Stimulated activated CD4-positive, alpha-beta T cell treated with anti-CD3 and anti-CD28 coated beads, Interleukin-2, amount 100 ng/mL, for 48 hours (primary cell): ENCODE results near the gene SRSF3.
A peak's percentile ranks its signal among the peaks of the same experiment; 100 is the strongest.
"Not testable (repeated sequence)": the region's sequence is repeated elsewhere in the genome, so short reads cannot be mapped to it uniquely, and the experiment has no call there.

ENCODE experiments used
- DNase-seq, 2 donors: peaks; one replicate each; pipeline ENCODE4 v3.0.0-alpha.2; 2020

Gene SRSF3

GRCh38 chr6:36576578-36576977 is 17.6 kb upstream of the SRSF3 start:
- DNase-seq = no peak

DNA sequence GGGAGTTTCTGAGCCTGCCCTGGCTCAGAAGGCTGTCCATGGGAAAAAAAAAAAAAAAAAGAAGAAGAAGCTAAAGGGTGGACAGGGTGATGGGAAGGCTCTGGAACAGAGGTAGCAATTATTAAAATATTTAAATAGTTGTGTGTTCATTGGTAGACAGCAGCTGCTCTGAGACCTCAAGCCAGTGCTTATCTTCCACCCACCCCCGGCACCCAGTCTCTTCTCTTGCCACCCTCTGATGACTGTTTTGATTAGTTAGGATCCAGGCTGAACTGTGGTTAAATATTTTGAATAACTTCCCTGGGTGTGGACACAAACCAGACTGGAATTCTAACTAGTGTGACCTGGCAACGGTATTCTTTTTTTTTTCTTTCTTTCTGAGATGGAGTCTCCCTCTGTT is 16.9 kb upstream of the SRSF3 start:
- DNase-seq = no peak

- no peak for DNase-seq
These were observed 16.1 kb upstream of the SRSF3 start for GRCh38 chr6:36578030-36578429.

DNA sequence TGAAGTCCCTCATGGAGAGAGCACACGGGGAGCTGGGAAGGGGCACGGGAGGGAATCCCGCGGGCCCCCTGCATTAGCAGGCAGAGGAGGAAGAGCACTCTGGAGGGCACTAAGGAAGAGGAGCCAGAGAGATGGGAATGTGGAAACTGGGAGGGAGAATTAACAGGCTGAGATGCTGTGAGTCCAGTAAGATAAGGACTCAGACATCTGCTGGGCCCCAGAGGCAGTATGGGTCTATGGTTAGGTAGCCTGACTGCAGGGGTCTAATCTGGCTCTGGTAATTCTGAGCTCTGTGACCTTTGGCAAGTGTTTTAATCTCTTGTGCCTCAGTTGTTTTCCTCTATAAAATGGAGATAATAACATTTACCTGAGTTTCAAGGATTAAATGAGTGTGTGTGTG is 15.7 kb upstream of the SRSF3 start:
- no peak for DNase-seq

DNA sequence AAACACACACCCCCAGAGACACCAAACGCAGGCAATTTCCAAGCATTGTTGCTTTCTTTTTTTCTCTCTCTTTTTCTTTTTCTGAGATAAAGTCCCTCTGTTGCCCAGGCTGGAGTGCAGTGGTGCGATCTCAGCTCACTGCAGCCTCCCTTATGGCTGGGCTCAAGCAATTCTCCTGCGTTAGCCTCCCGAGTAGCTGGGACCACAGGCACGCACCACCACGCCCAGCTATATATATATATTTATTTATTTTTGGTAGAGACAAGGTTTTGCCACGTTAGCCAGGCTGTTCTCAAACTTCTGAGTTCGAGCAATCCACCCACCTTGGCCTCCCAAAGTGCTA is 14.0 kb upstream of the SRSF3 start:
- no peak for DNase-seq

- DNase-seq = no peak
These were observed 12.4 kb upstream of the SRSF3 start for GRCh38 chr6:36581716-36582115.

DNA sequence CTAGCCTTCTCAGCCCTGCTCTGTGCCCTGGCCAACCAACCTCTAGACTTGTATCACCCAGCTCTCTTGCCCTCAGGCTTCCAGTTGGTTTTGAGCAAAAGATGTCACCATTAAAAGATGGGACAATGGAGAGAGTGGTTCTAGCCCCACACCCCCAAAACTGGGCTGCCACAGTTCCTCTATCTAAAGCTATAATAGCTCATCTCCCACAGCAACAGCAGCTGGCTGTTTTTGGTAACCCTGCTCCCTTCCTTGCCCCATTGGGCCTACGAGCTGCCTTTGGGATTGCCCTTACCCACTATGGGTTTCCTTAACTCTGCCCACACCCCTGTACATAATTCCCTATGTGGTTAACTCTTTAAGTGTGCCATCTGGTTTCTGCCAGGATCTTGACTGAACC is 7.6 kb upstream of the SRSF3 start:
- no peak for DNase-seq

DNA sequence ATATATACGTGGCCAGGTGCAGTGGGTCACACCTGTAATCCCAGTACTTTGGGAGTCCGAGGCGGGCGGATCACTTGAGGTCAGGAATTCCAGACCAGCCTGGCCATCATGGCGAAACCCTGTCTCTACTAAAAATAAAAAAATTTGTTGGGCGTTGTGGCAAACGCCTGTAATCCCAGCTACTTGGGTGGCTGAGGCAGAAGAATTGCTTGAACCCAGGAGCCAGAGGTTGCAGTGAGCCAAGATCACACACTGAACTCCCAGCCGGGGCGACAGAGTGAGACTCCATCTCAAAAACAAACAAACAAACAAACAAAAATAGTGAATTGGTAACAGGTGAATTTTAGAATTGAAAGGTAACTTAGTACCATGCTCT is 5.1 kb upstream of the SRSF3 start:
- DNase-seq = not testable (repeated sequence)

DNA sequence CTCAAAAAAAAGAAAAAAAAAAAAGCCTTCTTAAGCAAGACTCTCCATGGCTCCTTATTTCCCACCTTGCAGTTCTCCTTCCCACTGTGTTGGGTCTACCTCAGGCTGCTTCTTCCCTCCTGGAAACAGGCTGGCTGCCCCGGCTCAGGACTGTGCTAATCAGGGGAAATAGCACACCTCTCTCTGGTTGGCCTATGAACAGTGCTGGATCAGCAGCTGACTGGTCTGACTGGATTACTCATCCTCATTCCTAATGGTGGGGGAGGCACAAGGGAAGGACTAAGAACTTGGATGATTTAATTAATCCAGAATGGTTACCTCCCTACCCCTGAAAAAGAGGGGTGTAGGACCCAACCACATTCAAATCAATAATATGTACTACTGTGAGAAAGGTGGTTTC is 3.9 kb upstream of the SRSF3 start:
- DNase-seq = no peak

GRCh38 chr6:36592221-36592655 is 1.9 kb upstream of the SRSF3 start:
- DNase-seq = no peak

DNA sequence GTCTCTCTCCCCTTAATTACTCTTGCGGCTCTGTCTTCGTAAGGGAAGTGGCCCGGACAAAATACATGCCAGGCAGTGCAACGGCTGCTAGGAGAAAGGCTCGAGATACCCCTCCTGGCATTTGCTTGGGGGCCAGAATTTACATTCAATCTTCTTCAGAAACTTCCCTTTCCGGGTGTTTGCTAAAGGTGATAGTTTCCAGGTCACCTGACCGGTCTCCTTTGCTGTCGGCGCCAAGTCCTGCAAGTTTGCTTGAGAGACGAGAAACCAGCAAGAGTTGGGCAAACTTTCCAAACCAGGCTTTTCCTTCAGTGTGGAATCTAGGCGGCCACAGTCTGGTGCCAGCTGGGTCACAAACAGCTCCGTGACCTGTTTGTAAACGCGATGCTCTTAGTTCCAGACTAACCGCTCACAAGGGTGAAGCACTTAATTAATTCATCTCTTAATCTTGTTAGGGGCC is 563 bp upstream of the SRSF3 start:
- peak; percentile 34 to 37 for DNase-seq

DNA sequence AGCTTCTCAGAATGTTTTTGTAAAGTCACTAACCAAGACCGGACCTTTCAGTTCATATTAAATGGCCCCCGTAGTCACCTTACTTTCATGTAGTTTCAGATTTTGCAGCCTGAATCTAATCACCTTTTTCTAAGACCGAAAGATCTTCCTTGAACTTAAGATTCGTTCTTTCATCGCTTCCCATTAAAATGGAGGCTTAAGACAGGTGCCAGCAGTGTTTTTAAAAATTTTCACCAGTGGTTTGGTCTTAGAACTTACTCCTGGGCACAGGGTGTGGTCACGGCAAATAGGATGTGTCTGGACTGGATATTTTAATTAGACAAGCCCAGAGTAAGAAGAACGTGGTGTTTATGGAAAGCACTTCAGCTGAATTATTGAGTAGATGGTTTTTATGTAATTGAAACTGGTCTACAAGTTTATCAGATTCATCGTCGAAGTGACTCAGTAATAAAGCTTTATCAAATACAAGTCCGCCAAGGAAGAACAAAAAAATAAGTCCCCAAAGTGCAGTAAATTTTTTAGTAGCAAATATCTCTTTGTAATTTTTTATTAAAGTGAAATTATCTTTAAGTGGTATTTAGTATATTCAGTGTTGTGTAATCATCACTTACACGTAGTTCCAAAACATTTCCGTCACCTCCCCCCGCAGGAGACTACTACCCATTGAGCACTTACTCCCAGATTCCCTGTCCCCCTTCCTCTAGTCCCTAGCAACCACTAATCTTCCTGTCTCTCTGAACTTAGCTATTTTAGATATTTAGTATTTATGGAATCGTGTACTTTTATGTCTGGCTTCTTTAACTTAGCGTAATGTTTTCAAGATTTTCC is 868 bp downstream of the SRSF3 start:
- DNase-seq = no peak

- DNase-seq = no peak
These were observed 2.2 kb downstream of the SRSF3 start for GRCh38 chr6:36596356-36596755.

GRCh38 chr6:36597775-36598174 is 3.6 kb downstream of the SRSF3 start:
- no peak for DNase-seq

- no peak for DNase-seq
These were observed 4.2 kb downstream of the SRSF3 start for GRCh38 chr6:36598326-36598725.

DNA sequence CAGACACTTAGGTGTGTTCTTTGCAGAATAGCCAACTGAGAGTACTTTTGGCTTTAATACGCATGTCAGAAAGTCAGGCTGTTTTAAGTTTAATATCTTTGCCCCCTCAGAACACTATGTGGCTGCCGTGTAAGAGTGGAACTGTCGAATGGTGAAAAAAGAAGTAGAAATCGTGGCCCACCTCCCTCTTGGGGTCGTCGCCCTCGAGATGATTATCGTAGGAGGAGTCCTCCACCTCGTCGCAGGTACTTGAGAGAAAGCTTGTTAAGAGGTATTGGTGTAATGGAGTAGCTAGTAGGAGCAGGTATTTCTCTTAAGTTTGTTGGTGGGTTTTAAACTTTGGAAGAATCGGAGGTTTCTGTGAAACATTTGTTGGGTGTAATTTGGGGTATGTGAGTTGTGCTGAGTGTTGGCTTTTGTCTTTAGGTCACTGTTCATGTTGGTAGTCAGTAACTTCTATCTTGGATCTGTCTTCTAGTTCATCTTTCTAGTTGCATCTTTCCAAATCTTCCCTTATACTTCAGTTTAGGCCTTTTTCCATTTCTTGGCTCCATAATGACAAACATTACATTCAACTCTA is 4.7 kb downstream of the SRSF3 start:
- no peak for DNase-seq

DNA sequence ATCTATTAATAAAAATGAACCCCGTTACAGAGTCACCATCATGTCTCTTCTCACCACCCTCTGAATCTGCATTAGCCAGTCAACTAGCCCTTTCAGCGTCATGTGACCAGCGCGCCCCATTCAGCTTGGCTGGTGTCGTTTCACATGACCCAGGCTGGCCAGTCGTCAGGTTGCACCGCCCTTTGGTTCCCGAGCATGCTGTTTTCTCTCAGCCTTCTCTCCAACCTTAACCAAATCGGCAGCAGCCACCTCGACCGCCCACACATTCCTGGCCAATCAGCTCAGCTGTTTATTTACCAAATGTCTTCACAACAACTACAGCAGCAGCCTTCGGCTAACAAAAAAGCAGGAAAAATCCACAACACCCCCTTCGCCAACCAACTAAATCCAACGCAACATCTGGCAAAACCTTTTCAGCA is 5.6 kb downstream of the SRSF3 start:
- DNase-seq = peak; percentile 57 to 58

DNA sequence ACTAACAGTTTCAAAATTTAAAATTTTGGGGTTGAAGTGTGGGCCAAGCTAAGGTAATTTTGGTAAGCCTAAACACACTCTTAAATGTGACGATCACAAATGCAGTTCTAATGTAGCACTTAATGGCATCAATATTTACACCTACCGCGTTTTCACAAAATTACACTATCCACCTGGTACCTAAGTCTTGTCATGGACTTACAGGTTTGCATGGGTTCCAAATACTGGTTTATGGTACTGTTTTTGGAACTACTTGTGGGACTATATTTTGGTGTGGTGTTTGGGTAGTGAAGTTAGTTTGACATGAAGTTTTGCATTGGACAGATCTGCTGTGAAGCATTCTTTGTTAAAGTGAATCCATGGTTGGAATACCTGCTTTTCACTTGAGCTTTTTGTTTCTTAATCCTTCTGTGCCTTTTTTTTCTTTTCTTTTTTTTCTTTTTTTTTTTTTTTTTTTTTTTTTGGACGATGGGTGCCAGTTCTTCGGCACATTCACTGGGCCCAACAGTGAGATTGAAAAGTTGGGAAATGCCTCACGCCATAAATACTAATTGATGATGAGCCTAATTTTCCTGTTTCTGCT is 6.5 kb downstream of the SRSF3 start:
- no peak for DNase-seq

DNA sequence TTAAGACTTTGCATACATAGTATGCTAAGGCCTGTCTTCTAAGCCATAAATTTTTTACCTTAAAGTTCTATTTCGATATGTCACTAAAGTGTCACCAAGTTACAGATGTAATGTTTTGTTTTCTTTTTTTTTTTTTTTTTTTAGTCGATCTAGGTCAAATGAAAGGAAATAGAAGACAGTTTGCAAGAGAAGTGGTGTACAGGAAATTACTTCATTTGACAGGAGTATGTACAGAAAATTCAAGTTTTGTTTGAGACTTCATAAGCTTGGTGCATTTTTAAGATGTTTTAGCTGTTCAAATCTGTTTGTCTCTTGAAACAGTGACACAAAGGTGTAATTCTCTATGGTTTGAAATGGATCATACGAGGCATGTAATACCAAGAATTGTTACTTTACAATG is 7.7 kb downstream of the SRSF3 start:
- not testable (repeated sequence) for DNase-seq

DNA sequence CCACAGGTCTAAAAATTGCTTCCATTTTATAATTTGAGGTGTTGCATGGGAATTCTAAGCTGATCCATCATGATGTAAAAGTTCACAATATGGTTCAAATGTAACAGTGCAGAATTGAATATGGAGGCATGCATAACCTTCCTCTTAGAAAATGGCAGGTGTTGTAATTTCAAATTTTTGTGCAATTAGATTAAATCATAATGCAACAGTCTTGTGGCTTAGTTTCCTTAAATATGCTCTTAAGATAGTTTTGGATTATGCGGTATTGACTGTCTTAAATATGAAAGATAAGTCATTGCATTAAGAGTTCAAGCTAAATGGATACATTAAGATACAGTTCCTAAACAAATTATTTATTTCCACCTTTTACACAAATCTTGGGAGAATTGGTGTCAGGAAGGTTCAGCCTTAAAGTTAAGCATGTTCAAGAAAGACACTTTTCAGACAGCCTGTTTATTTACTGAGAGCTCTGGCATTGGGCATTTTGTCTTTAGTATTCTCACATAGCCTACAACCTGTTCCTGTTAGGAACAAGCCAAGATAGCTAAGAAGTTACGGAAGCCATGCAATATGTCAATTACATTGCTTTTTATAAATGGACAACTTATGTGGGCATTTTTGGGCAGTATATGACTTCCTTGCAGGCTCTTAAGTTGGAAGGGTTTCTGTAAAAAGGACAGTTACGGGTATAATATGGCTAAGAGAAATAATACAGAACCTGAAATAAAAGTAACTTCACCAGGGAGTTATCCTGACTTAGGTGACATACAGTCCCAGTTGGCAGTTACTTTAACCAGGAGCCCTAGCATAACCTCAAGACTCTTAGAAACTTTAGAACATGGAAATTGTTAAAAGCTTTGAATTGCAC is 9.3 kb downstream of the SRSF3 start:
- DNase-seq = no peak

DNA sequence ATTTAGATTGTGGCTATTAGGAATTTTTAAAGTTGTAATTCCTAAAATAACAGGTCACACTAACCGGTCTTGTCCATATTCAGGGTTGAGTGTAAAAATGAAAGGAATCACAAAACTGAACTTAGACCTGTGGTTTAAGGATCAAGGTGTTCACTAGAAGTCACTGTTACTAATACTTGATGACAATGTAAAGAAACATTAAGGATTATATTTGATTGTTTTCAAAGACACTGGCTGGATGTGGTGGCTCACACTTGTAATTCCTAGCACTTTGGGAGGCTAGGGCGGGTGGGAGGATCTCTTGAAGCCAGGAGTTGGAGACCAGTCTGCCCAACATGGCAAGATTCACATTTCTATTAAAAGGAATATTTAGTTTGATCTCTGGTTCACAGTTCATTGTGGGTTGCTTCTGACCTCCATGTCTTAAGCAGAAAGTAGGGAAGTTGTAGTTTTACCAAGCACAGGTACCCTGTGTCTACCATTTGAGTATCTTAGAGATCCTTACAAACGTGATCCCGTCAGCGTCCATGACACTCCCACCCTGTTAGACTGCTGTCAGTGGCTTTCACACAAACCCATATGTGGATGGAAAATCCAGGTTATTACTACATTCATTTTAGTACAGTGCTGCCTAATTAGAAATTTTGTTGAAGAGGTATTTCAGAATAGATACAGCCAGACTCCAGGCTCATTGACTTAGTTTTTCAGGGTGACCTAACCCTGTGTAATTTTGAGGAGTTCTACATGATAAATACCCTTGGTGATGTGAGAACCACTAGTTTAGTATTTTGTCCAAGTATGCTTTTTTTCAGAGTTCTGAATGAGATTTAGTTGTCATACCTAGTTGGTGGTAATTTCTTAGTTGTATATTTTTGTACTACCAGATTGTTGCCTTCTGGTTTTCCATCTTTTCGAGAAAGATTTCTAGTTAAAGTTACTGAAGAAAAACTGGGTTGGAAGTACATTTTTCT is 10.2 kb downstream of the SRSF3 start:
- DNase-seq = no peak

GRCh38 chr6:36605143-36605542 is 11.0 kb downstream of the SRSF3 start:
- no peak for DNase-seq
